HG02970 (cell line): Measurements from ENCODE around the gene GRB14.
"Not testable (repeated sequence)": the region's sequence is repeated elsewhere in the genome, so short reads cannot be mapped to it uniquely, and the experiment has no call there.

Source experiments
- ATAC-seq: cut with Tn5 transposase; IDR thresholded peaks from one replicate; pipeline ENCODE4 v1.9.1; 2021; ENCODE audit warnings: mild to moderate bottlenecking, moderate library complexity, moderate number of reproducible peaks; ENCODE audit not compliant: unreplicated experiment, low FRiP score

GRB14 gene

DNA sequence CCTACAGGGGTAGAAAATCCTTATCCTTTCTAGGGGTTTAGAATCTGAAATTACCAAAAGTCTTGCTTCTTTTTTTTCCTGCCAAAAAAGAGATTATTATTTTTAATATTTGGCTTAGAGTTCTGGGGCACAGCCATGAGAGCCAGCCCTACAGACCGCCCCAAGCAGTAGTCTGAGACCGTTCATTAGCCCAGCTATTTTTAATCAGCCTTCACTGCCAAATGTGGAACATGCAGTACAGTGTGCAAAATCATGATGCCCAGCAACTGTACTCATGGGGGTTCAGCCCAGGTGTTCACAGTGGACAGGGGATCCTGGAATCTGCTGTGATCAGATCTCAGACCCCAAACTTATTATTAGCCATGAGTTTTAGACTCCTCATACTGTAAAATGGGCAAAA, 60.4 kb downstream of the GRB14 start:
- ATAC-seq, result no peak

DNA sequence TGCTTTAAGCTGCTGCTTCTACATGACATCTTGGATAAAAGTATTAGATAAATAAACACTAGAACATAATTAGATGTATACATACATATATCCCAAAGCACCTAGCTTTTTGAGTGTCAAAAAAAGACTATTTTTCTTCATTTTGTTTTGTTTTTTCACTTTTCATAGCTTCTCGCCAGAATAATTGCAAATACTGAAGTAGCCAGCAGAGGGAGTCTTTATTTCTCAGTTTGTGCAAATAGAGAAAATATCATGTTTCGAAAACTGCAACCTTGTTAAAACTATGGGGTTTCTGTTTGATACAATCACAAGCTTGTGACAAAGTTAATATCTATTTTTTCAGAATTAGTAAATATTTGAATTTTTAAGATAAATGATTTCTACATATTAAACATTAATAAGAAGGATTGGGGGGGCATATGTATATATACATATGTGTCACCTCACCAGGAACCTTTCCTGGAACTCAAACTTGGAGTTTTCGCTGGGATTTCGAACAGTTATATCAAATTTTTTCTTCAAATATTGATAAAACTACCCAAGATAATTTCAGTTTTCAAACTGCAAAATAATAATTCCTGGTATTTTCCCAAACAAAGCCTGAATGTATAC, 61.0 kb downstream of the GRB14 start:
- peak; percentile 60 for ATAC-seq

DNA sequence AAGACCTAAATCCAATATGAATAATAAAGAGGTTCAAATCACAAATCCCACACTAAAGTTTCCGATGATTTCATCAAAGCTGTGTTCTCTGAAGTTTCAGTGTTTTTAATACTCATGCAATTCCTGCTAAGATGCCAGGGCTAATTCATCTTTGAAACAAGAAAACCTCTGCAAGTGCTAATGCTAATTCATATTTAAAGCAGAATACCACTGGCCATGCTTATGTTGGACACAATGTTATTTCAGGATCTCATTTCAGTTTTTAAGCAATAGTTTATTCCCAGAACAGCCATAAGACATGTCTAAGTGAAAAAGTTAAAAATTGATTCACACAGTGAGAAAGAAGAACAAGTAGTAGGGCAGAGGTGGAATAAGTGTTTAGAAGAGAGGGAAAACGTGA, 62.8 kb downstream of the GRB14 start:
- ATAC-seq, result no peak

DNA sequence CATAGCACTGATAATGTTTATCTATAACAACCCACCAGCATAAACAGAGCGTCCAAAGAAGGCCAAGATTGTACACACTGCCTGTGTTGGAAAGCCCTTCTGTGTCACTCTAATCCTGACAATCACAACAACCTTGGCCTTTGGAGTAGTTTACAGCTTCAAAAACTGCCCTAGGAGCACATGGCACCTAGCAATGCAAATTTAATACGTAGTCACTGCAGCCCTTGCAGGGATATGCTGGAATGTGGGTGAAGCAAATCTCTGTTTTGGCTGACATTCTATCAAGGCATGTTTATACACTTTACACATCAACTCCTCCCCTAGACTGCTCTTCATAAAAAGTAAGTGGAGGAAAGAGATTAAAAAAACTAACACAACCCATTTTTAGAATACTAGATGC, 66.8 kb downstream of the GRB14 start:
- ATAC-seq, result no peak

DNA sequence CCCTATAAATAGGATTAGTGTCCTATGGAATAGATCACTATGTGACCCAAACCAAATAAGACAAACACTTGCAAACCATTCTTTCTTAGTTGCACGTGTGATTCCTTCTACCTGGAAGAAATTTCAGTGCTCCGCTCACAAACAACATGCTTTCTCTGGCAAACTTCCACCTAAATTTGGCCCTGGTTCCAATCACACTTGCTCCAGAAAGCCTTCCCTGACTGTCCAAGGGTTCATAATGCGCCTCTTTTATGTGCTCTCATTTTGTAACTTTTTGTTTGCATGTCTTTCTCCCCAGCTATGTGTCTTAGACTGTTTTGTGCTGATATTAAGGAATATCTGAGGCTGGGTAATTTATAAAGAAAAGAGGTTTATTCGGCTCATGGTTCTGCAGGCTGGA, 69.8 kb downstream of the GRB14 start:
- no peak for ATAC-seq

DNA sequence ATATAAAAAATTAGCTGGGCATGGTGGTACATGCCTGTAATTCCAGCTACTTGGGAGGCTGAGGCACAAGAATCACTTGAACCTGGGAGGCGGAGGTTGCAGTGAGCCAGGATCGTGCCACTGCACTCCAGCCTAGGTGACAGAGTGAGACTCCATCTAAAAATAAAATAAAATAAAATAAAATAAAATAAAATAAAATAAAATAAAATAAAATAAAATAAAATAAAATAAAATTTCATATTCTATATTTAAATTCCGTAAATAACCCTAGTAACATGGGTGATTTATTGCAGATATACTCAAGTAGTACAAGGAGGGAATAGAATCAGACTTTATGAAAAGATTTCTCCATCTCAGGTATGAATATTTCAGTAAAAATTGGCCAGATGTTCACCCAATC, 71.6 kb downstream of the GRB14 start:
- not testable (repeated sequence) for ATAC-seq

DNA sequence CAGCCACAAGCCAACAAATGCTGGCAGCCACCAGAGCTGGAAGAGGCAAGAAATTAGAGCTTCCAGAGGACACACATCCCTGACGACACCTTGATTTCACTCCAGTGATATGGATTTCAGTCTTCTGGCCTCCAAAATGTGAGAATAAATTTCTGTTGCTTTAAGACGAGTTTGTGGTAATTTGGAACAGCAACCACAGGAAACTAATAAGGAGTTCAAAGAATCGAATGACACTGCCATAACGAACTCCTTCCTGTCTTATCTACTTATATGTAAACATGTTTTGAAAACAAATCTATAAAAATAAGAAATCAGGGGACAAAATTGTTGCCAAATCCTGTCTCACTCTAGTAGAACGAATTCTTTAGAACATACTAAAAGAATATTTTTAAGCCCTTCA, 75.8 kb downstream of the GRB14 start:
- ATAC-seq, result no peak

DNA sequence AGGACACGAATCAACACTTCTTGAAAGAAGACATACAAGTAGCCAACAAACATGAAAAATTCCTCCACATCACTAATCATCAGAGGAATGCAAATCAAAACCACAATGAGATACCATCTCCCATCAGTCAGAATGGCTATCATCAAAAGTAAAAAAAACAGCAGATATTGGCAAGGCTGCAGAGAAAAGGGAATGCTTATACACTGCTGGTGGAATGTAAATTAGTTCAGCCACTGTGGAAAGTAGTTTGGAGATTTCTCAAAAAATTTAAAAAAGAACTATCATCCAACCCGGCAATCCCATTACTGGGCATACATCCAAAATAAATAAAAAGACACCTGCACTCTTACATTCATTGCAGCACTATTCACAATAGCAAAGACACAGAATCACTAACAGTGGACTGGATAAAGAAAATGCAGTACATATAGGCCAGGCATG, 78.7 kb downstream of the GRB14 start:
- ATAC-seq, result no peak

DNA sequence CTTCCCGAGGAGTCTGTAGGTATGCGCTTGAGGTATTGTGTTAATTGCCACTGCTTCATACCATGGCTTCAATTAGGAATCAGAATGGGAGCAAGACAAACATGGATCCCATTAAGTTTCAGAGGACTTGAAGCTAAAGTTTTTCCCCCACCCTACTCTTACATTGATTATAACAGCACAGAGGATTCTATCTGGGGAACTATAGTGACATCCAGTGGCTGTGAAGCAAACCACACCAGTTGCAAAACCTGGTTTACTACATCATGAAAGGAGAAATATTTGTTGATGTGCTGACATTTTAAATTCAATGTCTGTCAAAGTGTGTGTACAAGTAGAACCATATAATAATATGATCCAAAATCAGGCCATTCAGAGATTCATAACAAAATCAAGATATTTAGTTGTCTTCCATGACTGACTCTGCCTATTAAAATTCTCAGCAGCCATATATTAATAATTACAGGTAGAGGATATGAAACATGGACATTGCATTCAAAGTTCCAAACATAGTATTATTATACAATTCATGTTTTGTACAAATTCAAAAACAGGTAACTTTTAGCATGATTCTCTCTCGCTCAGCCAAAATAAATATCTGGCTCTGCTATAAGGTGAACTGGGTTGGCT, 82.9 kb downstream of the GRB14 start:
- ATAC-seq, result peak; percentile 79

DNA sequence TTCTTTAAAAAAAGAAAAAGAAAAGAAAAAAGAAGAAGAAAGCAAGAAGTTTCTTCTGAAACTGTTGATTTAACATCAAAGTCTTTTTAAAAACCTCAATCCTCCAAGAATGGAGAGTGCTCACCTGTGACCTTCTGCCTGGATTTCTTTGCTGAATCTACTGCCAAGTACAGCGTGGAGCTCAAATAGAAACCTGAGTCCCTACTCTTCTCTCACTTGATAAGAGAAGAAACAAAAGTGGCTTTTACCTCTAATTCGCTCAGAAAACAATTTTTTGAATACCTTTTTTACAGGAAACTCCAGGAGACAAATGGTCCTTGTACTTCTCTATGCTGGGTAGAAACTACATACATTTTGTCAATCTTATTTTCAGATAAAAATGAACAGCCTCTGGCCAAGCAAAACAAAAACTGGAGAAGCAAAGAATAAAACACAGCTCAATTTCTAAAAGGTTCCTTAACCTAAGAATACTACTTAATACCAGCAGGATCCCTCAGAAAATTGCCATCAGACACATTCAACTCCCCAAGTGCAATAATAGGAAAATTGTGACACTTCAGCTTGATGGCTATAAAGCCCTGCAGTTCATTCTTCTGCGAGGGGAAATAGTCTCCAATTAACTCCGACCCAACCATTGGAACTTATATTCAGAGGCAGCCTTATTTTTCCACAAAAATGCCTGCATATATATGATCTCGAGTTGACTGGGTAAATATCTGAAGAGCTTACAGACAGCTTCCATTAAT, 85.8 kb downstream of the GRB14 start:
- ATAC-seq, result no peak

DNA sequence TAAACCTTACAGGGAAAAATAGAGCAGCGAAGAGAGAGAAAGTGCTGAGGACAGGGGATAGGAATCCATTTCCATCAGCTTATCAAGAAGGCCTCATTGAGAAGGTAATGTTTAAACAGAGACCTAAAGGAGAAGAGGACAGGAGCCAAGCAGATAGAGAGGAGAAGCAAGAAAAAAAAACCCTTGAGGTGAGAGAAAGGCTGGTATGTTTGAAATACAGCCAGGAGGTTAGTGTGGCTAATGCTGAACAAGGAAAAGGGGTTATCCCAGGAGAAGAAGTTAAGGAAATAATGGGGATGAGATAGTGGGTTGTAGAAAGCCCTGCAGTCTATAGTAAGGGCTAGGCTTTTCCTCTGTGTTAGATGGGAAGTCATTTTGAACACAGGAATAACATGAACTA, 90.8 kb downstream of the GRB14 start:
- no peak for ATAC-seq

DNA sequence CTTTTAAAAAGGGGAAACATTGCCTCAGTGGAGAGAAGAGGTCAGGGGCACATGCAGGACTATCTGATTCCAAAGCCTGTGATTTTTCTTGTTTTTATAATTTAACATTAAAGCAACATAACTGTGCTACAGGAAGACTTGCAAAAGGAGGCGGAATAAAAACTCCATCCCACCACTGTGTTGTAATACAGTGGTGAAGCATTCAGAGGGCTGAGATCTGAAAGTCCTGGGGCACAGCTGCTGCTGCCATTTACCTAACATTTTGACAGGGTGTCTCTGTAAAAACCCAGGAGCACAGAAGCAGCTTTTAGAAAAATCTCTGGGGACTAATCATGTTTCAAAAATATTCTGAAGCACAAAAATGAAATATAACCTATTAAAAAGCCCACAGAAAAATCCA, 97.6 kb downstream of the GRB14 start:
- ATAC-seq, result no peak

DNA sequence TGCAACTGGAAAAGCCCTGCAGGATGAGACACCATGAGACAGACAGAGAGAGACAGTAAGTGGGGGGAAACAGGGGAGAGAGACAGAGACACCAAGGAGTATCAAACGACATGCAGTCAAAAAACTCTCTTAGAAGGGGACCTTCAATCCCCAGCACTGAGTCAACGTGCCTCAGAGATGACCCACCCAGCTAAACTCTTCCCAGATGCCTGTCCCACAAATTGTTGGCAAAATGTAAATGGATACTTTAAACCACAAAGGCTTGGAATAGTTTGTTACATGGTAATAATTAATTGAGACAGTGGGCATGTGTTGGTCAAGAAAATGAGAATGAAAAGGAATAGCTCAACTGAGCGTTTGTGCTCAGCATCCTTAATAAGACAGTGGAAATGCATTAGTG, 98.3 kb downstream of the GRB14 start:
- no peak for ATAC-seq

DNA sequence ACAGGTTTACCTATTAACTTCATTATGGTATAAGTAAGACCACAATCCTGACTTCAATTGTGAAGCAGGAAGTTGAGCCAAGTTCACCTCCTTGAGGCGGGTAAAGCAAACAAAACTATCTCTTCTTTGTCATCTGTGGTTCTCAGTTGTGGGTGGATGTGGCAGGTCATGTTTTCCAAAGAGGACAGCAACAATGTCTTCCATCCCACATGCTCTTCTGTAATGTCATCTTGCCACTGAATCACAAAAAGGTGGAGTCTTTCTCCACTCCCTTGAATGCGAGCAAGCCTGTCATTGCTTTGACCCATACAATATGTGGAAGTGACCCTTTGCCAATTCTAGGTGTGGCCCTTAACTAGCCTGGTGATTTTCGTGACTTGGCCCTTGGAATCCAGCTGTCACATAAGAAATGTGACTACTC, 98.7 kb downstream of the GRB14 start:
- ATAC-seq, result no peak

DNA sequence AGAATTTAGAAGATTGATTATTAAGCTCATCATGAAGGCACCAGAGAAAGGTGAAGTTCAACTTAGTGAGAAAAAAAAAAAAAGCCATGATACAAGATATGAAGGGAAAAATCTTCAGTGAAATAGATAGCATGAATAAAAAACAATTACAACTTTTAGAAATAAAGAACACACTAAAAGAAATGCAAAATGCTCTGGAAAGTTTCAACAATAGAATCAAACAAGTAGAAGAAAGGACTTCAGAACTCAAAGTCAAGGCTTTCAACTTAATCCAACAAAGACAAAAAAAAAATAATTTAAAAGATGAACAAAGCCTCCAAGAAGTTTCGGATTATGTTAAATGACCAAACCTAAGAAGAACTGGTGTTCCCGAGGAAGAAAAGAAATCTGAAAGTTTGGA, 105.5 kb downstream of the GRB14 start:
- no peak for ATAC-seq

DNA sequence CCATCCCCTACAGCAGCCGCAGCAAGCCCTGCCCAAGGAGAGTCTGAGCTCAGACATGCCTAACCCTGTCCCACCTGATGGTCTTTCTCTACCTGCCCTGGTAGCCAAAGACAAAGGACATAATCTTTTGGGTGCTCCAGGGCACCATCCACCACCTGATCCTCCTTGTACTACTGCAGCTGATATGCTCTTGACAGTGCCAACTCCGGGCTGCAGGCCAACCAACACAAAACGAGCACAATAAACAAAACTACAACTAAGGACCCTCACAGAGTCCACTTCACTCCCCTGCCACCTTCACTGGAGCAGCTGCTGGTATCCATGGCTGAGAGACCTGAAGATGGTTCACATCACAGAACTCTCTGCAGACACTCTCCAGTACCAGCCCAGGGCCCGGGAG, 106.3 kb downstream of the GRB14 start:
- no peak for ATAC-seq

DNA sequence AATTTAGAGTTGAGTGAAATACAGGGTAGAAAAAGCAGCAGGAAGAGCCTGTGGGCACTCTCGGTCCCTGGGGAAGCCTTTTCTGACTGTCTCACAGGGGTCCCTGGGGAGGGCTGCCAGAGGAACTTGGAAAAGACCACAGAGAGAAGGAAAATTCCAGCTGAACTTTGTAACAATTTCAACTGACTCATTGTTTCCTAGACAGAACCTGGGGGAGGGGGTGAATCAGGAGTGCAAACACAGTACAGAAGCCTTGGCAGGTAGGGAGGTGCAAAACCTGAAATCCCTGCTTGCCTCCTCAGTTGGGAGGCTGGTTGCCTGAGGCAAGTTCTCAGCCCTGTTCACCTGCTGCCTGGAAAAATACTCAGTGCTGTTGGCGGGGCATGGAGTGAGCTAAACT, 106.8 kb downstream of the GRB14 start:
- ATAC-seq, result no peak

DNA sequence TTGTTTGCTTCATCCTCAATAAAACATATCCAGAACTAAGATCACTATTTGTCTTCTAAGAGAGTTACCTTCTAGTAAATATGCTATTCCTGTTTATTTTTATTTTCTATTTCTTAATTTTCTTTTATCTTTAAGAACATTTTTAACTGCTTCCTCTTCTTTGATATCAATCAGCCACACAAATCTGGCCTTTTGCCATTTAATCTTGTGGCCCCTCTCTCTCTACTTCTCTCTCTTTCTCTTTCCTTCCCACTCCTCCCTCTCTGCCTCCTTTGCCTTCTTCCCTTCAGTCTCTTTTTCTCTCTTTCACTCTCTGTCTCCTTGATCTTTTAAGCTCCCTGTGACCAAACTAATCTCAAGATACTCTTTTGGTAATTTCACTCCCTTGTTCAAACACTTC, 108.4 kb downstream of the GRB14 start:
- no peak for ATAC-seq

DNA sequence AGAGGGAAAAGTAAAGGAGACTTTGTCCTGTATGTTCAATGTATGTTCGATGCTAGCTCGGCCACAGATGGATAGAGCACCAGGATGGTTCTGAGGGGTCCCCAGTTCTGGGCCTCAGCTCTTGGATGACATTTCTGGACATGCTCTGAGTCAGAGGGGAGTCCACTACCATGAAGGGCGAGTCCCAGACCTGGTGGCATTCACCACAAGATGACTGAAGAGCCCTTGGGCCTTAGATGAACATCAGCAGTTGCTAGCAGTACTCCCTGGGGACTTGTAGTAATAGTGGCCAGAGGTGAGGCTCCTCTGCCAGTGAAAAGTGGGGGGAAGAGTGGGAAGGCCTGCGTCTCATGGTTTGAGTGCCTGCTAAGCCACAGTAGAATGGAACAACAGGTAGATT, 109.5 kb downstream of the GRB14 start:
- no peak for ATAC-seq

DNA sequence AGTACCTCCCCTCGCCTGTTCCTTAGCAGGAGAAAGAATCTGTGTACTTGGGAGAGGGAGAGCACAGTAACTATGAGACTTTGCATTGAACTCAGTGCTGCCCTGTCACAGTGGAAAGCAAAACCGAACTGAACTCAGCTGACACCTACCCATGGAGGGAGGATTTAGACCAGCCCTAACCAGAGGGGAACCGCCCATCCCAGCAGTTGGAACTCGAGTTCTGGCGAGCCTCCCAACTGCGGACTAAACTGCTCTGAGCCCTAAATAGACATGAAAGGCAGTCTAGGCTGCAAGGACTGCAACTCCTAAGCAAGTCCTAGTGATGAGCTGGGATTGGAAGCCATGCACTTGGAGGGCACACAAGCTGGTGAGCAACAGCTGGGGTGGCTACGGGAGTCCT, 110.4 kb downstream of the GRB14 start:
- no peak for ATAC-seq

DNA sequence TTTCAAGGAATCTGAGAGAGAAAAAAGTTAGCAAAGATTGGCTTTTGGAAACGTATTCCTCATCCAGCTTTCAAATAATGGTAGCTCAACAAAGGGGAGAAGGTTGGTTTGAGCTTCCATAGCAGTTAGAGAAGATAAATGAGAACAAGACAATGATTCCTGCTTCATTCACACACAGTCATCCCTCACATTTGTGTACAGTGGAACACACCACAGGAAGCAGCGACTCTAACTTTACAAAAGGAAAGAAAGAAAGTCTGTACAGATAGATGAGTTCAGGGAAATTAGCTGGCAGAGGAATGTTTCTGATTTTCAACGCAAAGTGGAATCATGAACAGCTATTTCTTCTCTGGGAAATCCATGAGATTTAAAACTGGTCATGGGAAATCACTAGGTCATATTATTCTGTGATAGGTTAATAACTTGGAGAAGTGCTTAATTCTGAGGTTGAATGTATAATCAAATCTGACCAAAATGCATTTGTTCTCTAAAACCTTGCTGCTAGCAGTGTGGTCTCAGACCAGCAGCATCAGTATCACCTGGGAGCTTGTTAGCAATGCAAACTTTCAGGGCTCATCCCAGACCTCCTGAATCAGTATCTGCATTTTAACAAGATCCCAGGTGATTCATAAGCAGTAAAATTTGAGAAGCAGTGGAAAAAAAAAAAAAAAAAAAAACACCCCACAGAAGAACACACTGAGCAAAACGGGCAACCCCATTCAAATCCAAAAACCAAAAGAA, 112.0 kb downstream of the GRB14 start:
- ATAC-seq, result no peak
